Common myeloid progenitor, CD34-positive (primary cell): ENCODE results near the gene GSN.

Source experiments
- CTCF ChIA-PET: fragments of 350-600 bp; sonication (Branson Sonifier 250); formaldehyde crosslinking; loops from one replicate; lab custom pipeline; 2021; ENCODE audit warnings: antibody characterized with exemption; lab: Charles Lee
- POLR2A ChIA-PET: fragments of 350-600 bp; sonication (Branson Sonifier 250); formaldehyde crosslinking; loops from one replicate; lab custom pipeline; 2021; ENCODE audit warnings: antibody characterized with exemption; lab: Charles Lee
- DNase-seq, 3 donors: peaks; one replicate each; pipeline versions ENCODE4 v3.0.0 to v3.0.0-alpha.2; 2013
- H3K27ac ChIP-seq, 2 experiments: 1 replicate in 1 of 2; 2 replicates in 1 of 2; pipeline ENCODE4 v1.7.0; 2013; ENCODE audit warnings: inconsistent platforms in 2 of 2, low read length in 2 of 2, mild to moderate bottlenecking in 2 of 2, low read depth in 1 of 2, moderate library complexity in 1 of 2; ENCODE audit not compliant: severe bottlenecking in 2 of 2, insufficient read depth in 1 of 2, poor library complexity in 1 of 2
- H3K27me3 ChIP-seq, 5 experiments: replicated peaks in 2 of 5; 1 replicate in 3 of 5; 2 replicates in 2 of 5; pipeline versions ENCODE4 v1.6.1 to v1.7.0; 2013; ENCODE audit warnings: low read length in 4 of 5, mild to moderate bottlenecking in 2 of 5, moderate library complexity in 2 of 5, inconsistent platforms in 1 of 5; ENCODE audit not compliant: insufficient read depth in 5 of 5, control insufficient read depth in 4 of 5
- H3K36me3 ChIP-seq, 4 experiments: 1 replicate in 2 of 4; 2 replicates in 2 of 4; pipeline versions ENCODE4 v1.6.1 to v1.7.0; 2013; ENCODE audit warnings: low read length in 3 of 4, control low read depth in 1 of 4, mild to moderate bottlenecking in 1 of 4; ENCODE audit not compliant: control insufficient read depth in 4 of 4, insufficient read depth in 4 of 4
- H3K4me1 ChIP-seq, 4 experiments: 1 replicate in 3 of 4; 2 replicates in 1 of 4; pipeline versions ENCODE4 v1.6.1 to v1.7.1; 2013; ENCODE audit warnings: low read length in 3 of 4, mild to moderate bottlenecking in 3 of 4, control low read depth in 1 of 4, inconsistent platforms in 1 of 4, moderate library complexity in 1 of 4; ENCODE audit not compliant: control insufficient read depth in 4 of 4, insufficient read depth in 4 of 4; ENCODE audit errors: control extremely low read depth in 1 of 4
- H3K4me3 ChIP-seq, 7 experiments: 1 replicate in 4 of 7; 2 replicates in 3 of 7; pipeline versions ENCODE4 v1.5.1 to v1.7.0; 2013; ENCODE audit warnings: mild to moderate bottlenecking in 7 of 7, low read length in 6 of 7, moderate library complexity in 6 of 7, inconsistent platforms in 2 of 7, low read depth in 2 of 7, control low read depth in 1 of 7; ENCODE audit not compliant: insufficient read depth in 4 of 7, control insufficient read depth in 1 of 7; ENCODE audit errors: extremely low read depth in 1 of 7
- H3K9me3 ChIP-seq, 5 experiments: 1 replicate in 4 of 5; 2 replicates in 1 of 5; pipeline versions ENCODE4 v1.6.1 to v1.7.1; 2013; ENCODE audit warnings: low read length in 4 of 5, mild to moderate bottlenecking in 2 of 5, inconsistent platforms in 1 of 5, low read depth in 1 of 5, moderate library complexity in 1 of 5; ENCODE audit not compliant: control insufficient read depth in 4 of 5, insufficient read depth in 2 of 5; ENCODE audit errors: control extremely low read depth in 1 of 5
- WGBS: methylation state at CpG from one replicate; pipeline ENCODE4 v1.1.5; 2013; ENCODE audit not compliant: insufficient coverage; 5-methylcytosine and 5-hydroxymethylcytosine counted together

Gene GSN

DNA sequence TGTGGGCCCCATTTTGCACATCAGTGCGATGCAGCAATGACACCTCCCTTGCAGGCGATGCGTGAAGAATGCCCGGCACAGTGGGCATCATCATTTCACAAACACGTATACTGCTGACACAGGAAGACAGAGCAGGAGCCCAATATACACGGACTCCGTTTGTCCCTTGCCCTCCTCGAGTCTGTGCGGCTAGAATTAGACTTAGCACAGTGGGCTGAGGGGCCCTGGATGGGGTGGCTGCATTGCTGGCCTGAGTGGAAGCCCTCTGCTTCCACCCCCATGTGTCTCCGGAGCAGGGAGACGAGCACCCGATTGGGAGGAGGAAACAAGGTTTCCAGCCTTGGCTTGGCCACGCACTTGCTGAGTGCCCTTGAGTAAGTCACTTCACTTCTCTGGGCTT, 40.8 kb downstream of the GSN start:
- 99% methylated on average over 9 of the region's 13 CpGs for WGBS
- Histone ChIP-seq H3K4me3 (no peak overlapping the region), H3K4me1 (no peaks in the 10 kb centered on the region), H3K36me3 (peaks cover 12 to 59% (median 45%) of the 10 kb centered on the region in 4 experiments), H3K9me3 (no peaks in the 10 kb centered on the region), H3K27me3 (no peaks in the 10 kb centered on the region), H3K27ac (no peak overlapping the region)
- CTCF ChIA-PET: interaction anchor here (1.3 to 2.6 kb wide), 2 partner anchors 9 to 11 kb away, joined by 5 to 11 read pairs; no protein-coding TSS in a partner anchor
- POLR2A ChIA-PET: interaction anchor here (0.6 kb wide), 1 partner anchor 95 kb away, joined by 3 read pairs; no protein-coding TSS in a partner anchor
- DNase-seq: no peak

- ChIA-PET CTCF (interaction anchor here (1.0 to 2.6 kb wide), 5 partner anchors 8 to 104 kb away, joined by 3 to 11 read pairs (median 5); no protein-coding TSS in a partner anchor), POLR2A (interaction anchor here (0.6 kb wide), 1 partner anchor 95 kb away, joined by 3 read pairs; no protein-coding TSS in a partner anchor)
- Histone ChIP-seq H3K4me3 (no peak overlapping the region), H3K4me1 (no peaks in the 10 kb centered on the region), H3K27ac (no peak overlapping the region), H3K27me3 (no peaks in the 10 kb centered on the region), H3K36me3 (peaks cover 12 to 59% (median 46%) of the 10 kb centered on the region in 4 experiments), H3K9me3 (no peaks in the 10 kb centered on the region)
- 93% methylated on average over 3 of the region's 6 CpGs for WGBS
- DNase-seq: no peak
Measured at GRCh38 chr9:121309171-121309570, 41.2 kb downstream of the GSN start.

- DNase-seq: no peak
- Histone ChIP-seq H3K36me3 (peaks cover 8 to 56% (median 39%) of the 10 kb centered on the region in 4 experiments), H3K4me3 (no peak overlapping the region), H3K27ac (no peak overlapping the region), H3K4me1 (no peaks in the 10 kb centered on the region), H3K9me3 (no peaks in the 10 kb centered on the region), H3K27me3 (no peaks in the 10 kb centered on the region)
- ChIA-PET CTCF (interaction anchor here (1.0 to 2.6 kb wide), 5 partner anchors 8 to 105 kb away, joined by 3 to 11 read pairs (median 5); no protein-coding TSS in a partner anchor), POLR2A (no interaction called here)
- WGBS: 100% methylated on average over 5 of the region's 7 CpGs
Measured at GRCh38 chr9:121309833-121310425, 42.0 kb downstream of the GSN start.

DNA sequence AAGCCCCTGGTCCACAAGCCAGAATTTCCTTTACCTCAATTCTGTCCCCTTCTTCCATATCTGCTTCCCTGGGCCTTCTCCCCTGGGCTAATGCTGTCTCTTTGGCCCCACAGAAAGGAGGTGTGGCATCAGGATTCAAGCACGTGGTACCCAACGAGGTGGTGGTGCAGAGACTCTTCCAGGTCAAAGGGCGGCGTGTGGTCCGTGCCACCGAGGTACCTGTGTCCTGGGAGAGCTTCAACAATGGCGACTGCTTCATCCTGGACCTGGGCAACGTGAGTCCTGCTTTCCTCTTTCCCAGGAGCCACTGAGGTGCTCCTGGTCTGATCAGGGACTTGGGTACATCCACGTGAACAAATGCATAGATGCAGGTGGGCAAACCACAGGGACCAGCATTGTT, 42.6 kb downstream of the GSN start:
- H3K27me3 ChIP-seq: no peaks in the 10 kb centered on the region
- no peak overlapping the region for H3K27ac ChIP-seq
- ChIA-PET POLR2A (no interaction called here), CTCF (interaction anchor here (2.5 to 2.6 kb wide), 2 partner anchors 10 to 33 kb away, joined by 5 to 11 read pairs; no protein-coding TSS in a partner anchor)
- H3K4me1 ChIP-seq: no peaks in the 10 kb centered on the region
- no peak for DNase-seq
- WGBS: 95% methylated on average over 7 of the region's 9 CpGs
- no peaks in the 10 kb centered on the region for H3K9me3 ChIP-seq
- H3K4me3 ChIP-seq: no peak overlapping the region
- H3K36me3 ChIP-seq: peaks cover 8 to 53% (median 38%) of the 10 kb centered on the region in 4 experiments

DNA sequence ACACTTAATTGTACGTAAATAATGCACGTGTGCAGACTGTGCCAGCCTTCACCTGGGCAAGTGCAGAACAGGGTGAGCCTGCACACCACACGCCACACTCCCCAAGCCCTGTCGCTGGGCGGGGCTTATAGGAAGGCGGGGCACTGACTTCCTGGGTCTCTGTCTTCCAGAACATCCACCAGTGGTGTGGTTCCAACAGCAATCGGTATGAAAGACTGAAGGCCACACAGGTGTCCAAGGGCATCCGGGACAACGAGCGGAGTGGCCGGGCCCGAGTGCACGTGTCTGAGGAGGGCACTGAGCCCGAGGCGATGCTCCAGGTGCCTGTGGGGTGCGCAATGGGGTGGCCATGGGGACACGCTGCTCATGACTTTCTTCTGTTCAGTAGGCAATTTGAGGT, 44.2 kb downstream of the GSN start:
- ChIA-PET CTCF (interaction anchor here (2.1 to 10.1 kb wide), 2 partner anchors 13 to 98 kb away, joined by 7 to 119 read pairs; no protein-coding TSS in a partner anchor), POLR2A (no interaction called here)
- H3K9me3 ChIP-seq: no peaks in the 10 kb centered on the region
- no peak overlapping the region for H3K4me3 ChIP-seq
- H3K36me3 ChIP-seq: peaks cover 8 to 60% (median 43%) of the 10 kb centered on the region in 4 experiments
- 97% methylated on average over 16 of the region's 17 CpGs for WGBS
- no peaks in the 10 kb centered on the region for H3K4me1 ChIP-seq
- no peaks in the 10 kb centered on the region for H3K27me3 ChIP-seq
- no peak overlapping the region for H3K27ac ChIP-seq
- no peak for DNase-seq

GRCh38 chr9:121313458-121314152, 45.6 kb downstream of the GSN start:
- DNase-seq: no peak
- Histone ChIP-seq H3K36me3 (peaks cover 8 to 64% (median 44%) of the 10 kb centered on the region in 4 experiments), H3K27ac (no peak overlapping the region), H3K9me3 (no peaks in the 10 kb centered on the region), H3K4me3 (no peak overlapping the region), H3K27me3 (no peaks in the 10 kb centered on the region), H3K4me1 (no peaks in the 10 kb centered on the region)
- POLR2A ChIA-PET: no interaction called here
- CTCF ChIA-PET: interaction anchor here (1.1 to 10.8 kb wide), 11 partner anchors 10 to 100 kb away, joined by 3 to 236 read pairs (median 5); no protein-coding TSS in a partner anchor
- WGBS: 100% methylated on average over 8 of the region's 10 CpGs
